Peyer's patch (tissue), 4 donors: ENCODE results near the gene GNG13.

Experiments
- POLR2A ChIP-seq, 2 donors: fragments of 450-650 bp; IDR thresholded peaks; one replicate each; pipeline ENCODE4 v1.5.1; 2017; ENCODE audit warnings: antibody characterized with exemption in 2 of 2, mild to moderate bottlenecking in 2 of 2, moderate library complexity in 2 of 2
- TF ChIP-seq, protein P1 (sequence below), 6 experiments: fragments of 450-650 bp in 4 of 6; fragments of 200-600 bp in 2 of 6; sonication (generic) in 1 of 6; IDR thresholded peaks; one replicate each; pipeline ENCODE4 v1.5.1; 2017 to 2019; ENCODE audit warnings: antibody characterized with exemption in 6 of 6, mild to moderate bottlenecking in 3 of 6, moderate library complexity in 1 of 6

DNA sequence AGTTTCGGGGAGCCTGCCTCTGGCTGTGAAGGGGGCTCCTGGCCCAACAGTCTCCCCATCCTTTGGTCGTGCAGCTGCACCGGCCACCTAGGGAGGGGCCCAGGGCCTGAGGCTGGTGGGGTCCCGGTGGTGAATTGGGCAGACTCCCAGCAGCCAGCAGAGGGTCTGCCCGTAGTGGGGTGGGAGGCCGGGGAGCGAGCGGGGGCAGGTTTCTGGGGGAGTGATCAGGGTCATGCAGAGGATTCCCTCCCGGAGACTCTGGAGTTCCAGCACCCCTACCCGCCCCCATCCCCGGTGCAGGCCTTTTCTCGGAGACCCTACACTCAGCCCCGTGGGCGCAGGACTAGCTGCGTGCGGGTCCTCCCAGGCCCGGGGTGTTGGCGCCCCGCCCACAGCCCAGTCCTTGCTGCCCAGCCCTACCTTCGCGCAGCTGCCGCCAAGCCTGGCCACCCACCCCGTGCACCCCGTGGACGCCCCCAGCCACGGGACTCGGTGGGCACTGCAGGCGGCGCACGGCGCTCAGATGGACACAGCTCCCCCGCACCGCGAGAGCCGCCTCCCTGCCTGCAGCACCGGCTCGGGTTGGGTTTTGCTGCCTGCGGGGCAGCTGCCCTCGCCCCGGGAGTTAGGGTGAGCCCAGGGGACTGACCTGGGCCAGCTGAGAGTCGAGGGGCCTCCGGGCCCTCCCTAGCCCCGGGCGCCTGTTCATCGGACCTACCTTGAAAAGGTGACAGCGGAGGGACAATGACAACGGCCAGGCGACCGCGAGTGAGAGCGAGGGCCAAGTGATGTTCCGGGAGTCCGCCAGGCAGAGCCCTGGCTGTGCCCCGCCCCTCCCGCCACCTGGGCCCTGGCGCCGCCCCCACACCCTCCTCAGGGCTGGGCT, at the start of gene GNG13:
- TF ChIP-seq, protein P1, sequence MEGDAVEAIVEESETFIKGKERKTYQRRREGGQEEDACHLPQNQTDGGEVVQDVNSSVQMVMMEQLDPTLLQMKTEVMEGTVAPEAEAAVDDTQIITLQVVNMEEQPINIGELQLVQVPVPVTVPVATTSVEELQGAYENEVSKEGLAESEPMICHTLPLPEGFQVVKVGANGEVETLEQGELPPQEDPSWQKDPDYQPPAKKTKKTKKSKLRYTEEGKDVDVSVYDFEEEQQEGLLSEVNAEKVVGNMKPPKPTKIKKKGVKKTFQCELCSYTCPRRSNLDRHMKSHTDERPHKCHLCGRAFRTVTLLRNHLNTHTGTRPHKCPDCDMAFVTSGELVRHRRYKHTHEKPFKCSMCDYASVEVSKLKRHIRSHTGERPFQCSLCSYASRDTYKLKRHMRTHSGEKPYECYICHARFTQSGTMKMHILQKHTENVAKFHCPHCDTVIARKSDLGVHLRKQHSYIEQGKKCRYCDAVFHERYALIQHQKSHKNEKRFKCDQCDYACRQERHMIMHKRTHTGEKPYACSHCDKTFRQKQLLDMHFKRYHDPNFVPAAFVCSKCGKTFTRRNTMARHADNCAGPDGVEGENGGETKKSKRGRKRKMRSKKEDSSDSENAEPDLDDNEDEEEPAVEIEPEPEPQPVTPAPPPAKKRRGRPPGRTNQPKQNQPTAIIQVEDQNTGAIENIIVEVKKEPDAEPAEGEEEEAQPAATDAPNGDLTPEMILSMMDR (IDR thresholded peaks at IDR 0.05): no peak
- no peak for TF ChIP-seq POLR2A (IDR thresholded peaks at IDR 0.05)
